Measurements from ENCODE around the gene ZNF682. TPM values are rescaled to one million over a fixed set of nuclear protein-coding genes. Genes with fewer than 3 reads are reported as not detected.
A peak's percentile ranks its signal among the peaks of the same experiment; 100 is the strongest.
"Not testable (repeated sequence)": the region's sequence is repeated elsewhere in the genome, so short reads cannot be mapped to it uniquely, and the experiment has no call there.

The ZNF682 gene
- total and polyA plus RNA-seq, 8 donors, result 1.3 to 7.3 (median 3.0) TPM

- no peaks in the 10 kb centered on the region for H3K36me3 ChIP-seq
- H3K4me3 ChIP-seq, result no peak overlapping the region
- no peak overlapping the region for H3K27ac ChIP-seq
- DNase-seq (no peak), ATAC-seq (no peak), FAIRE-seq (no peak)
- no peak for TF ChIP-seq CTCF (IDR thresholded peaks at IDR 0.05)
- no peaks in the 10 kb centered on the region for H3K27me3 ChIP-seq
- H3K9me3 ChIP-seq, result no peaks in the 10 kb centered on the region
- intact Hi-C loops (cut with DNase I), result no loop called here
- 22 to 25% methylated on average over 3 of the region's 3 CpGs for WGBS, 2 donors
- no peaks in the 10 kb centered on the region for H3K4me1 ChIP-seq
Measured at GRCh38 chr19:20066861-20067260, 27.6 kb upstream of the ZNF682 start.

DNA sequence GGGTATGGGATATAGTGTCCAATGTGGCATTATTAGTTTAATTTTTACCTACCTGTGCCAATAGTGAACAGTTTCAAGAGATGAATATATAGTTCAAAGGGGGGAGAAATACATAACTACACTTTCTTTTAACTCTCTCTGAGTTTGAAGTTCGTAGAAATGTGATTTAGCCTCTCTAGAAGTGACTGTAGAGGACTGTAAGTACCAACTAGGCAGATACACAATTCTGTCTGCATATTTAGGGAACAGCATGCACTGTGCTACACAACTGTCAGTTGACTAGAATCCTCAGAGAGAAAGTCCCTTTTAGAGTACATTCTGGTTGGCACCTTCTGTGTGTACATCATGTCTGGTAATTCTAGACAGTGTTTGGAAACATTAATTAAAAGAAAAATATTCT, 21.0 kb upstream of the ZNF682 start:
- H3K4me1 ChIP-seq, result no peaks in the 10 kb centered on the region
- H3K9me3 ChIP-seq, result no peaks in the 10 kb centered on the region
- intact Hi-C loops (cut with DNase I), result no loop called here
- no peak for TF ChIP-seq CTCF (IDR thresholded peaks at IDR 0.05)
- H3K27me3 ChIP-seq, result no peaks in the 10 kb centered on the region
- no peak overlapping the region for H3K27ac ChIP-seq
- ATAC-seq (no peak), DNase-seq (no peak), FAIRE-seq (no peak)
- 42 to 45% methylated on average over 1 of the region's 1 CpG for WGBS, 2 donors
- no peaks in the 10 kb centered on the region for H3K36me3 ChIP-seq
- H3K4me3 ChIP-seq, result no peak overlapping the region

GRCh38 chr19:20058738-20059137, 19.4 kb upstream of the ZNF682 start:
- ATAC-seq; DNase-seq; H3K4me3 ChIP-seq; H3K9me3 ChIP-seq; H3K27me3 ChIP-seq; H3K36me3 ChIP-seq; FAIRE-seq; H3K27ac ChIP-seq; H3K4me1 ChIP-seq; intact Hi-C loops (cut with DNase I): not testable (repeated sequence)

- peak; percentile 88 for FAIRE-seq
- WGBS, 2 donors, result 0 to 1% methylated on average over 43 of the region's 43 CpGs
- TF ChIP-seq CTCF (IDR thresholded peaks at IDR 0.05), result no peak
Measured at GRCh38 chr19:20051841-20052768, 12.8 kb upstream of the ZNF682 start.

DNA sequence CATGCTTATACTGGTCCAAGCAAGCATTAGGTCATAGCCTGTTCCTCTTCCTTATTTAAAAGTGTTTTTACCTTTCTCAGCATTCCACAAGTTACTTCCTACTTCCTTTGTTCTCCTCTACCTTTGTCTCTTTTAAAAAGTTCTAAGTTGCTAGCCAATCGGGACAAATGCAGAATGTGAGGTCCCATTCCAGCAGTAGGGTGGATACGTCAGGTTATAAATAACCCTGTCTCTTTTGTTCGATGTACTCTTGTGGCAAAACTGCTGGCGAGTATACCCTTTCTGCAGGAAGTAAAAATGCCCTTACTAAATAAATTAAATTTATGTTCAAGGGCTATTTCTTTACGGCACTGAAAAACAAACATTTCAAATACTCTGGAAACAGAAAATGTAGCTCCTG, 6.4 kb upstream of the ZNF682 start:
- H3K9me3 ChIP-seq; H3K27ac ChIP-seq; H3K4me1 ChIP-seq; ATAC-seq; FAIRE-seq; H3K27me3 ChIP-seq; H3K36me3 ChIP-seq; DNase-seq; intact Hi-C loops (cut with DNase I); H3K4me3 ChIP-seq: not testable (repeated sequence)
- 62 to 74% methylated on average over 5 of the region's 5 CpGs for WGBS, 2 donors

More at GRCh38 chr19:20051841-20052768, 12.8 kb upstream of the ZNF682 start:
- DNase-seq (peak; percentile 93 to 99 (median 98)), ATAC-seq (peak; percentile 96 to 99 (median 97))
- Histone ChIP-seq H3K4me1 (no peaks in the 10 kb centered on the region), H3K36me3 (no peaks in the 10 kb centered on the region), H3K9me3 (no peaks in the 10 kb centered on the region), H3K27me3 (no peaks in the 10 kb centered on the region), H3K27ac (peak overlapping the region; percentile 79 to 88 (median 84)), H3K4me3 (peak overlapping the region; percentile 41 to 68 (median 58))
- intact Hi-C loops (cut with DNase I), result no loop called here

DNA sequence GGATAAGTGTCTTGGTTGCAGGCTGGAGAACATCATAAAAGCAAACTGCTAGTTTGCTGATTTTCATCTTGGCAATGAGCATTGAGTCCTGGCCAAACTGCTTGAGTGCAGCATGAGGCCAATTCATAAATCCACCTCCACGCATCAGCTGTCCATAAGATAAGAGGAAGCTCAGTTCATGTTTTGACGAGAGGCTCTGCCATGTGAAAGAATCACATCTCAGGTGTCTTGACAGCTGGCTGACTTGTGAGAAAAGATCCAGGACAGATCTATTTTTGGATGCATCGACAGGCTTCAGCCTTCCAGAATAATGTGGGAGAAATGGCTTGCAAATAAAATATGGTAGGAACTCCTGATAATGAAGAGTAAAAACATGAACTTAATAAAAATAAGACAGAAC, 5.4 kb upstream of the ZNF682 start:
- WGBS, 2 donors, result 65 to 74% methylated on average over 3 of the region's 3 CpGs
- intact Hi-C loops (cut with DNase I), result no loop called here
- Histone ChIP-seq H3K4me3 (no peak overlapping the region), H3K9me3 (no peaks in the 10 kb centered on the region), H3K36me3 (no peaks in the 10 kb centered on the region), H3K27me3 (peaks cover 0 to 2% (median 0%) of the 10 kb centered on the region in 4 donors), H3K27ac (no peak overlapping the region), H3K4me1 (no peaks in the 10 kb centered on the region)
- ATAC-seq (no peak), FAIRE-seq (no peak), DNase-seq (no peak)
- no peak for TF ChIP-seq CTCF (IDR thresholded peaks at IDR 0.05)
